Fibroblast of skin of right biceps (primary cell): Measurements from ENCODE around the gene NISCH.

Source experiments
- DNase-seq: peaks from one replicate; pipeline ENCODE4 v3.0.0-alpha.2; 2013

The NISCH gene

DNA sequence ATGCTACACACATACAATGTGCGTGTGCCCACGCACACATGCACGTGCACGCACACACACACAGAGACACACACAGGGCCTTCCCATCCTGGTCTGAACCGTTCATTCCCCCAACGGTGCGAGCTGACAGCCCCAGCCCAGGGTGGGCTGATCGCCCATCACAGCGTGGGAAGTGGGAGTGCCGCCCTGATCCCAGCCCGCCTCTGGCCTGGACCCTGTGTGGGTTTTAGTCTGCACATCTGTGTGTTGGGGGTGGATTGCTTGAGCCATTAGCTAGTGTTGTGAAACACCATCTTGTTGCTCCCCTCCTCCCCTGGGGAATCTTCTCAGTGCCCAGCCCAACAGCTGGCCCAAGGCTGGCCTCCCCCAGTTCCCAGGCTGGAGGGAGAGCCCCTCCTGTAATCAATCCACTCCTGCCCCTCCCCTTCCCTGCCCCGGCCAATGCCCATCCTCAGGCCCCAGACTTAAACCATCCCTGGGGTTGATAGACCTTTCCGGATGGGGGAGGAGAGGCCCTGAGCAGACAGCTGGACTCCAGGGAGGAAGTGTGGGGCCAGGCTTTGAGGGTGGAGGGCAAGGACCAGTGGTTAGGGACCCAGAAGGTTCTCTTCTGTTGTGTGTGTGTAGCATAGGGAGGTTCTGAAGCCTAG is 18.8 kb upstream of the NISCH start:
- no peak for DNase-seq

DNA sequence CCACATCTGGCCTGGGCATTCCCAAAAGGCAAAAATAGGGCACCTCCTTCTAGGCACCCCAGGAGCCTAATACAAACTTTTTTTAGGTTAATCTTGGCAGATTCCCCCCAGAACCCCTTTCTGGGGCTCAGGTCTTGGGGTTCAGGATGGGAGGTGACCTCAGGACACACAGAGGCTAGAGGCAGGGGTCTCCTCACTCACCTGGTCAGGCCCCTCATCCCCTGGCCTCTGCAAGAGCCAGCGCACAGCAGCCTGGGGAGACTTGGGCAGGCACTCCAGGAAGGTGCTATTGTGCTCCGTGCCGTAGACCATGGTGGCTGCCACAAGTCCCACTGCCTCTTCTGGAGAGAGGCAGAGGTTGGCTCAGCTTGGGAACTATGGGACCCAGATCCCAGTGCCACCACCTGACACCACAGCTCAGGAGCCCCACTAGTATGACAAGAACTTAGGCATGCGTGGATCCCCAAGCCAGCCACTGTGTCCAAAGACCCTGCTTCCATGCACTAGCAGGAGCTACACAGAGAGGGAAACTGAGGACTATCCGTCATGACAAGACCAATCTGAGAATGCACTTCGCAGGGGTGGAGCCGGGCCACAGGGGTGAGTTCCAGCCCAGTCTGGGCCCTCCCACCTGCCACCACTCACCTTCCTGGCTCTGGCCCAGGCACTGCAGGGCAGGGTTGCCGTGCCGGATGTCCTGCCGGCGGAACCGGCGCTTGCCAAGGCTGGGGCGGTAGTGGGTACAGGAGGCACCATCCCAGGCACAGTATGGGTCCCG is 17.9 kb upstream of the NISCH start:
- no peak for DNase-seq

DNA sequence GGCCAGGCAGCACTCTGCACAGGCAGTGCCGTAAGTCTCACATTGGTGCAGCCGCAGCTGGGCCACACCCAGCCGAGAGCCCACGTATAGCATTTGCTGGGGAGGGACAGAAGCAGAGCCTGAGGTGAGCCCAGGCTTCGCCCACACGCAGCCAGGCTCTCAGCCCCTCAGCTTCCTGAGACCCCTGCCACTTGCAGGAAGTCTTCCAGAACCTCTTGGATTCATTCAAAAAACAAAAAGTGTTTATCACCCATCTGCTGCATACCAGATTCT is 17.4 kb upstream of the NISCH start:
- DNase-seq, result no peak

DNA sequence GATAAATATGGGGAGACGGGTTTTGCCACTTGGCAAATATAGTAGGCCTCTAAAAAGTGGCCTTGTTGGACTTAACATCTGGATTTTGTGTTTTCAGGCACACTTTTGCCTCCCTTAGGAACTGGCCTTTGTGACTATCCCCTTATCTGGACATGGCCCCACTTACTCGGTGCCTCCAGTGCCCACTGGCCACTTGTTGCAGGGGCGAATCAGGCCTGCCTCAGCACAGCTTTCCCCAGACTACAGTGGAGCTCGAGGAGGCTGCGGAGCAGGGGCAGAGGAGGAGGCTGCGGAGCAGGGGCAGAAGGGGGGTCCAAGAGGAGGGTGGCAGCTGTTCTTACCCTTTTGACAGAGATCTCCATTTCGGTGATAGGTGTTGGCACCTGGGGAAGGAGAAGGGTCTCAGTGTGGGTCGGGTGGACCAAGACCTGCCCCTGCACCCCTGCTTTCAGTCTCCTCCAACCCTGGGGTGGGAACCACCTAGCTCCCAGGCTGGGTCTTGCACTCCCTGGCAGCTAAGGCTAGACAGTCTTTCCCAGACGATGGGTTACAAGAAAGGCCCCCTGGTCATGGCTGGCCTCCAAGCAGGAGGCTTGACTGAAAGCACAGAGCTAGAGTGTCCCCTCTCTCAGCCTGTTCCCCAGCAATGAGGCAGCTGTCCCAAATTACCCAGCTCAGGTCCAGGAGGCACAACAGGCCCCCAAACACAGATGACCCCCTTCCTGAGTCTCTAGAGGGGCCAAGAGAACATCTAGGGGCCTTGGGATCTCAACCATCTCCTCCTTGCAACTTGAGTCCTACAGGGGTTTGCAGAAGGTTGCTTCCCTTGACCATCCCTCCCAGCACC is 16.6 kb upstream of the NISCH start:
- no peak for DNase-seq

DNA sequence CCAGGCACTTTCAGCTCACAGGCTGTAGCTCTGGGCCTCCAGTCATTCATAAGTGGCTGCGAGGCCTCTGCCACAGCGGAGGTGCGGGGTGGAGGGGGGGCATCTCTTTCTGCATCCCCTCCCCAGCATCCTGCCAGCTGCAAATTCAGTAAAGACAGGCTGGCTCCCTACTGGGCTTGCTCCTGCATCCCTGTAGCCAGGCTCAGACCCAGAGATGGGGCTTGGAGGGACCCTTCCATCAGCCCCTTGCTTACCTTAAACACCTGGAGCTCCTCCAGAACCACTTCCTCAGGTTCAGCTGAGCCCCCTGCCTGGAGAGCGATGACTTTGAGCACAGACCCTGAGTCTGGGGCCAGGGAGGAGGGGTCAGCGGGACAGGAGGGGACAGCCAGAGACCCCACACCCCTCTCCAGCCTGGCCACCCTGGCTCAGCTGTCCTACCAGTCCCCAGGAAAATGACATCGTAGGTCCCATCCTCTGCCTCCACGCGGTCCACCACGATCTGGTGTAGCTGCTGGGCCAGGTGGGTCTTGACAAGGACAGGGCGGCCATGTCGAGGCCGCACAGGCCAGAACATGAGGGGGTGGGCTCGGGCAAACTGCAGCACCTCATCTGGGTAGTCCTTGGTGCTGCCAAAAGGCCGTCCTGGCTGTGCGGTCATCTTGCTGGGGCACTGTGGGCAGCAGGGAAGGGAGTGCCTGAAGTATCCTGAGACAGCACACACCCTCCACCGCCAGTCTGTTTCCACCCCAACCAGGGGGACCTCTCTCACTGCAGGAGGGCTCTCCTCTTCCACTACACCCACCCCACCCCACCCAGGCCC is 15.8 kb upstream of the NISCH start:
- DNase-seq, result no peak

DNA sequence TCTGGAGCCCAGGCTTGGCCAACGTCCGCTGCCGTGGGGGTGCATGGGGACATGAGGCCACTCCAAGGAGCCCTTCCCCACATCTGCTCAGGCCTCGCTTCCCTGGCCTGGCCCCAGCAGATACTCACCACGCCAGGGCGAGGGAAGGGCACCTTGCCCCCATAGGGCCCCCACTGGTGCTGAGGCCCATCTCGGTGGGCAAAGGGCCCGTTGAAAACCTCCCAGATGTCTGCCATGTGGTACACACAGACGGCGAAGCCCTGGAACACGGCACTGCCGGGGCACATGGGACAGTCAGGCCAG is 15.2 kb upstream of the NISCH start:
- DNase-seq, result no peak

DNA sequence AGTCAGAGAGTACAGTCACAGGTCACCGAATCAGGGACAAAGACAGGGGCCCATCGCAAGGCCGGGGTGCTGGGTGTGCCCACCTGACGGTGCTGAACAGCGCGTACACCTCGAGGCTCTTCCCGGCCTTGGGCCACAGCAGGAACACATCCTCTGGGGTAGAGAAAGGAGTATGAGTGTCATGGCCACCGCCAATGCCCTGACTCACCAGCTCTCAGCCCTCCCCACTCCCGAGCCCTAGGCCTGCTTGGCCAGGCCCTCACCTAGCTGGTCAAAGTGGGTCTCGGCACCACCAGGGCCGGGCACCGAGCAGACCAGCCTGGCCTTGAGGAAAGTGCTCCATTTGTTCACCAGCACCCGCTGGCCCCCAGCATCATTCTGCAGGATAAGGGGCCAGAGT is 14.7 kb upstream of the NISCH start:
- DNase-seq, result no peak

DNA sequence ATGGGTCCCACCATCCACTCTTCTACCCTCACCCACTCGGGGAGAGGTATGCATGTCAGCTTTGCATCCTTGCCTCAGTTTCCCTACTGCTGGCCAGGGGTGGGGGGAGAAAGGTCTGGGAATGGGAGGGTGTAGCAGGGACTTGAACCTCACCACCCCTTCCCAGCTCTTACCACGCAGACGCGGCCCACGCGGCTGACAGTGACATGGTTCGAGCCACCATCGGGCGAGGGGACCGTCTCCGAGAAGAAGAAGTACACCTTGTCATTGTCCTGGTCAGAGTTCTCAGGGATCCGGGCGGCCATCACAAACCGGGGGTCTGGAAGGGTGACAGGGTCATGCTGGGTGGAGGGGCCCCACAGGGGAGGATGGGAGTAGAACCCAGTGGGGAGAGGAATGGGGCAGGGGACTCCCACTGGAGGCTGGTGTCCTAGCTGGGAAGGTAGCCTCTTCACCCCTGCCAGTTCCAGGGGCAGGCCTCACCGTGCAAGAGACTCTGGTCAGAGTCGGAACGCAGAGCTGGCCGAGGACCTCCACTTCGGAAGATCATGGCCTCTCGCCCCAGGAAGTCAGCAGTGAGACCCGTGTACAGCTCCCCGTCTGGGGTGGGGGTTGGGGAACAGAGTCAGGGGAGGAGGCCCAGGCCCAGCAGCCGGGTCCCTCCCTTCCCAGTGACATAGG is 14.2 kb upstream of the NISCH start:
- no peak for DNase-seq

DNA sequence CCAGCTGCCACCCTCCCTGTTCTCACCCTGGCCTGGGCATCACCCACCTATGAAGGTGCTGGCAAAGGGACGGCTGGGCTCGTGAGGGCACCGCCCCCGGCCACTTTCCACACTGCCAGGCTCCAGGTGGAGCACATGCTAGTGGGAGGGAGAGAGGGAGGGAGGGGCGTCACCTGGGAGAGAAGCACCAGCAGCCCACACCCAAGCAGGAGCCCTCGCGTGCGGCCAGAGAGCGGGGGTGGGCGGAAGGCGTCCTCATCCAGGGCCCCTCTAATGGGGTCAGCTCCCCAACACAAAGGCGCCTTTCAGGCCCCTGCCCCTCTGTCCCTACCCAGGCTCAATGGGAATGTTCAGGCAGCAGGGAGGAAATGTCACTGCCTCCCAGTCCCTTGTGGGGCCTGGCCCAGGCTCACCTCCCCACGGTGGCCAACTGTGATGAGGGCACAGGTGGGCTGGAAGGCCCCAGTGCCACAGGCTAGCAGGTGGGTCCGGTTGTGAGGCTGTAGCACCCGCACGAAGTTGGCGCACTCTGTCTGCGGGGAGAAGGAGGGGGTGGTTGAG is 13.6 kb upstream of the NISCH start:
- DNase-seq, result no peak

DNA sequence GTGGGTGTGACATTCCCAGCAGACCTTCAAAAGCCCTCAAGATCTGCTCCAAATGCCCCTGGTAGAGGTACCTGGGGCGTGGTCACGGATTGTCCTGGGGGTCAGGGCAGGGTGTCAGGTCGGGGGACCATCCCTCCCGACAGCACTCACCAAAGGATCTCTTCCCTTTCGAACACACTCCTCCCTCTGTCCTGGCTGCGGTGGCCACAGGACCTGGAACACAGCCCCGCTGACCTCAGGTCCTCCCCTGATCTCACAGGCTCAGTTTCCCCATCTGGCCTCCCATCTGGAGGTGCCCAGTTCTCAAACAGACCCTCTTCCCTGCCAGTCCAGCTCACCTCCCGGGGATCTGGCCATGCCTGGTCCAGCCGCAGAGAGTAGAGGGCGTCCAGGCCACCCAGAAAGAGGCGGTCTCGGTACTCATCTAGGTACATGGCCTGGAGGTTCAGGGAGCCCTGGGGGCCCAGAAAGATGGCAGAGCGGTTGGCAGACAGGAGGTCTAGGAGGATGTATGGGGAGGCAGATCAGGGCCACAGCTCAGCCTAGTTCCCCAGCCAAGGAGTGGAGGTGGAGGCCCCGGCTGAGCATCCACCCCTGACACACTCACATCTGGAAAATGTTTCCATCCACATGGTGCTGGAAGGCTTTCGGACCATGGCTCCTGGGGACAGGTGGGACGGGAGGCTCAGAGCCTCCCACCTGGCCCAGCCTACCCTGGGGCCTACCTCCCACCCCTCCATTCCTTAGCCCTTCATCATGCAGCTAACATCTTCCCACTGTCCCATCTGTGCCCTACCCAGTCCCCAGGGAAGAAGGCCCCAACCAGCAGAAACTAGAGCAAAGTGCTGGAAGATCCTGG is 12.8 kb upstream of the NISCH start:
- DNase-seq, result no peak

DNA sequence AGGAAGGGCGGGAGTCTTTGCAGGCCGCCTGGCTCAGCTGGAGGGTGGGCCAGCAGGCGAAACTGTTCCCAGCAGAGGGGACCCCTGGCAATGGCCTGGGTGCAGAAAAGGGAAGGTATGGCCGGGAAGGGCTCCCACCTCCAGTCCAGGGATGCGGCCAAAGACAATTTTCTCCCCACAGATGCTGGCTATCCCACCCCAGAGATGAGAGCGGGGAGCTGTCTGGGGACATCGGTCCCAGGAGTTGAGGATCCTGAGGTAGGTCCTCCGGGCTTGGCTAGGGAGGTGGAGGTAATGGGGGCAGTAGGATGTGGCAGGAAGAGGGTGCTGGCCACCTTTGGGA is 12.2 kb upstream of the NISCH start:
- DNase-seq, result no peak

DNA sequence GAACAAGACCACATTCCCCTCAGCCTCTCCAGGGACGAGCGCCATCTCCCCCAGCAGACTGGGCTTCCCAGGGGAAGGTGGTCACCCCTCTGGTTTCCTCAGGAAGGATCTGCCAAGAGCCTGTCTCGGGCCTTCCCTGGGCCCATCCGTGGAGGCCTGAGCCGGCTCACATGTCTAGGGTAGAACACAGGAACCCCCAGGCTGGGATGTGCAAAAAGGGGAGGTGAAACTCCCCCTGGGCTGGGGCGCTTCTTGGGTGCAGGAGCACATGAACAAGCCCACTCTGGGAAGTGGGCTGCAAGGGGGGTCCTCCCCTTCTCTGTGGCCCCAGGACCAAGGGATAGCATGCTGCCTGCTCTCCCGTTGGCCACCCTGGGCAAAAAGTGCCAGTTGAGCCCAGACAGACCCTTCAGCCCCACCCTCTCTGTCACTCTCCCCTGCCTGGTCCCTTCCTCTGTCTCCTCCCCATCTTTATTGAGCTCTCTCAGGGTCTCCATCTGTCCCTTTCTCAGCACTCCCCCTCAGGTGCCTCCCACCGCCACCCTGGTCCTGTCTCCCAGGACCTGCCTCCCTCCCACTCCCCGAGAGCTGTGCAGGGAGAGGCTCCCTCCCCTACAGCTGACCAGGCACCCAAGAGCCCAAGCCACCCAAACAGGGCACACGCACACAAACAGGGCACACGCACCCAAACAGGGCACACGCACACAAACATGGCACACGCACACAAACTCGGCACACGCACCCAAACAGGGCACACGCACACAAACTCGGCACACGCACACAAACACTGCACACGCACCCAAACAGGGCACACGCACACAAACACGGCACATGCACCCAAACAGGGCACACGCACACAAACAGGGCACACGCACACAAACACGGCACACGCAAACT is 11.4 kb upstream of the NISCH start:
- DNase-seq, result no peak

DNA sequence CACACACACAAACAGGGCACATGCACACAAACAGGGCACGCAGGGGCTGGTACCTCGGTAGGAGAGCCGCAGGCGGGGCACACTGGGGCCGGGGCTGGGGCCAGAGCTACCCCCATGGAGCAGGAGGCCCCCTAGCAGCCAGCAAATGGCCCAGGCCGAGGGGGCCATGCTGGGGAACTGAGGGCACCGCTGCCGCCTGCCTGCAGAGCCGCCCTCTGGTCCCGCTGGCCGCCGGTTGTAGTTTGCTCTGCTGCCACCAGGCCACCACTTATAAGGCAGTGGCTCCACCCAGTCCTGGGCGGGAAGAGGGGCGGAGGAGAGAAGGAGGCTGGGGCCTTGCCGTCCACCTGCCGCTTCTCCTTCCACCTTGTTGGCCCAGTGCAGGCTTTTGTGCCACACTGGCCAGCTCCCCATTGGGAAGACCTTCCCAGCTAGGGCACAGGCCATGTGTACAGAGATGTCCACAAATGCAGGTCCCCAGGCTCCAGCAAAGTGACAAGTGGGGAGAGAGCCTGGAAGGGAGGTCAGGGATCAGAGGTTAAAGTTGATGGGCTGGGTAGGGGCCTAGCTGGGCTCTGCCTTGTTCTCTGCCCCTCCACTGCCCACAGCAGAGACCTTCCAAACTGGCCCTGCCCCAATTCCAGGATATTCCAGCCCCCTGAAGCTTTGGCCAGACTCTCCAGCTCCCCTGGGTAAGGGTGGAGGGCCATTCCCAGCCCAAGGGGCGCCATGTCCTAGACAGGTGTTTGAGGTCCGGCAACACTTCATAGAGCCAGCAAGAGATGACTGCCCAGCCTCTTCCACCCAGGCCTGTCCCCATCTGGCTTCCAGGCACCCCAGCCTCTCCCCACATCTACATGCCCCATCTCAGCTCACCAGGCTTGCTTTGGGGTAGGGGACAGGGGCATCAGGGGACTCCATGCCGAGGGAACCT is 10.3 kb upstream of the NISCH start, which contains the start of gene SEMA3G:
SEMA3G (minus strand) TSS at position 244 of the 934 bp plus-strand sequence; CDS start at position 168, 76 bp downstream.
- peak; percentile 37 for DNase-seq

DNA sequence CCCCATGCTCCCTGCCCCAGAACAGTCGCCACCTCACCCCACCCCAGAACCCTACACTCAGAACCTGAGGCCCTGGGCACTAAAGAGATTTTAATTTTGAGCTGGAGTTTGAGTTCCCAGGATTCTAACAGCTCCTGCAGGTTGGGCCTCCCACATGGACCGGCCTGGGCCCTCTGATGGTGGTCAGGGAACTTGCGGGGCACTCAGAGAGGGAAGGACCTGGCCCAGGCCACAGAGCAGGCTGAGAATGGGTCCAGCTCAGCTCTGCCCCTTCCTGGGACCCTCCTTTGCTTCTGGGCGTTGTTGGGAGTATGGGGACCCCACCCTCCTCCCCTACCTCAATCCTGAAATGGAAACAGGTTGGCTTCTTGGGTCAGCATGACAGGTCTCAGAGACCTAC is 9.4 kb upstream of the NISCH start:
- no peak for DNase-seq

DNA sequence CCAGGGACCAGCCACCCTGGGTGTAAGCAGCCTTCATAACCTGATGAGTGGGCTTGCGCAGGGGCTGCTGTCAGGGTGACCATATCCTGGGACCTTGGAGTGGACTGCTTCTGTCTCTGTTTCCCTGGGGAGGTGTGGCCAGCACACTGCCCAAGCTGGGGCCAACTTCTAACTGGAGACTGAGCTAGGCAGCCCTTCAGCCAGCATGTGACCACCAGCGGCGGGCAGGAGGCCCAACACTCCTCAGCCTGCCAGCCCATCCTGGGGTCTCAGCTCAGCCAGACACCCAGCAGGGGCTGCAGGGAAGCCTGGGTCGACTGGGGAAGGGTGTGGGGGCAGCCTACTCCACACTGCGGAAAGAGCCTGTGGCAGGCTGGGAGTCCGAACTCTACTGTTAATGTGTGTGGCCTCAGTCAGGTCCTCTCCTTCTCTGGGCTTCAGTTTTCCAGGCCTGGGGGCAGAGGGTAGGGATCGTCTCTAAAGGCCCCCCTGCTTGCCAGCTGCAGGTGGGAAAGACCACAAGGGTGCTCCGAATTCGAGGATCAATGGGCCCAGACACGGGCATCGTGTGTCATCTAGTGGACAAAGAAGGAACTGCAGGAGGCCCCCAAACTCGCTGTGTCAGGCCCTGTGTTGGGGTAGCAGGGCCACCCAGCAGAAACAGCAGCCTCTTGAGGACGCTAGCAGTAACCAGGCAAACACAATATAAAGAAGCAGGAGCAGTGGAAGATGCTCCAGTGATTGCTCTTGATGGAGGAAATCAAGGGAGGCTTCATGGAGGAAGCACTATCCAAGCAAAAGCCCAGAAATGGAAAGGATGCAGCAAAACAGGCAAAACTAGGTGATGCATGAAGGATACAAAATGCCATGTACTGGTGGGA is 8.5 kb upstream of the NISCH start:
- DNase-seq, result peak; percentile 55

DNA sequence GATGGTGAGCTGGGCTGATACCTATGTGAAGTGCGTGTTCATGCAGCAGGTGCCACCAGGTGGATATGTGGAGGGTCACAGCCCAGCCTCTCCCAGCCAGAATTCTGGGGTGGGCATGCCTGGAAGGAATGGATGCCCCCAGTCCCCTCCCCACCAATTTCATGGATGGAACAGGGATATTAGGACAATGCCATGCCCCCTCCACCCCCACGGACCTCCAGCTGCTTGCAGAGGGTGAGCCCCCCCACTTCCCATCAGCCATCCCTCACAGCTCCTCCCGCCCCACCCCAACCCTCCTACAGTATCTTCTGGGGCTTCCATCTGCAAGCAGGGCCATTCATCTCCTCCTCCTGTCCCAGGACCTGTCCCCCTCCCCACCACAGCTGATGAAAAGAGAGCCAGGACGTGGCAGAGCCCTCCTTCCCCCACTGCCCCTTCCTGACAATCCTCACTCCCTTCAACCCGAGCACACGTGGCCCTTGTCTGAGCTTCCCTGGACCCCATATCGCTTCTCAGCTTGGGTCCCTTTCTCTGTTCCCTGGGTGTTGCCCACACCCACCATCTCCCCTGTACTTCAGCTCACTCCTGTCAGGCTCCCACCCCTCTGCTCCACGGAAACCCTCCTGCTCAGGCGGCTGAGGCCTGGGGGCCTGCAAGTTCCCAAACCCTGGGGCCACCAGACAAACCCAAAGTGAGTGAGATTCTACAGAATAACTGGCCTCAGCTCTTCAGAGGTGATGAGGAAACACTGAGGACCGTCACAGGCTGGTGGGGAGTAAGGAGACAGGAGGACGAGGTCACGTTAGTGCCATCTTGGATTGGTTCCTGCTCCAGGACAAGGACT is 7.7 kb upstream of the NISCH start:
- DNase-seq, result no peak
